ENCODE measurements around the gene KIAA0513. TPM values are rescaled to one million over a fixed set of nuclear protein-coding genes. Genes with fewer than 3 reads are reported as not detected.

The KIAA0513 gene
- total and polyA plus RNA-seq, 2 of the 13 experiments (the other 11 are each of a cell fraction or from before 2014, with no cell fraction given): 1.8 TPM

DNA sequence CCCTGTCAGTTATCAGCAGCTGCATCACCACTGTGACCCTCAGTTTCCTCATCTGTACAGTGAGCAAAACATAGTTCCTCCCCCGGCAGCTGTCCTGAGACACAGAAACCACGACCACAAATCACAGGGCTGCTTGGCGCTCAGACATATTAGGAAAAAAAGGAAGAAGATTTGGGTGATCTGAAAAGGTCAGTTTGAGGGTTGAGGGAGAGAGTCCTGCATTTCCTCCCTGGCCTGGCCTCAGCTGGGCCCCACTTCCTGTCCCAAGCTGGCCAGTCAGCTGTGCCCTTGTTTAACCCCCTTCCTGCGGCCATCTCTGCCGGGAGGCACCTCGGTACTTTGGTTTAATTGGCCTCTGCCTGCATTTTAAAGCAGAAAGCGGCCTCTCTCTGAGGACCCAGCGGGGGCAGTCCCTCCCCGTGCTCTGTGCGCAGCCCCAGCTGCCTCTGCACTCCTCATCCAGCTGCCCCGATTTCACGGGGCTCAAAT, 108.7 kb downstream of the KIAA0513 start (continued):
- TF ChIP-seq NFE2 (CRISPR knock-in tag; IDR thresholded peaks at IDR 0.05): 0 out of 2 replicates have a peak, but pooled peaks have one; percentile 3
- 0 out of 2 replicates have a peak, but pooled peaks have one; percentile 39 for TF ChIP-seq ZNF225 (CRISPR knock-in tag; IDR thresholded peaks at IDR 0.05)
- peak; percentile 69; the same call in 1 of the 2 replicates for TF ChIP-seq ZNF619 (CRISPR knock-in tag; IDR thresholded peaks at IDR 0.05)
- peak; percentile 51 for TF ChIP-seq GABPA (IDR thresholded peaks at IDR 0.05; ENCODE audit: low read depth, low read length)
- TF ChIP-seq GABPA (CRISPR knock-in tag; IDR thresholded peaks at IDR 0.05; ENCODE audit: low read depth): peak; percentile 84
- TF ChIP-seq, protein P1, sequence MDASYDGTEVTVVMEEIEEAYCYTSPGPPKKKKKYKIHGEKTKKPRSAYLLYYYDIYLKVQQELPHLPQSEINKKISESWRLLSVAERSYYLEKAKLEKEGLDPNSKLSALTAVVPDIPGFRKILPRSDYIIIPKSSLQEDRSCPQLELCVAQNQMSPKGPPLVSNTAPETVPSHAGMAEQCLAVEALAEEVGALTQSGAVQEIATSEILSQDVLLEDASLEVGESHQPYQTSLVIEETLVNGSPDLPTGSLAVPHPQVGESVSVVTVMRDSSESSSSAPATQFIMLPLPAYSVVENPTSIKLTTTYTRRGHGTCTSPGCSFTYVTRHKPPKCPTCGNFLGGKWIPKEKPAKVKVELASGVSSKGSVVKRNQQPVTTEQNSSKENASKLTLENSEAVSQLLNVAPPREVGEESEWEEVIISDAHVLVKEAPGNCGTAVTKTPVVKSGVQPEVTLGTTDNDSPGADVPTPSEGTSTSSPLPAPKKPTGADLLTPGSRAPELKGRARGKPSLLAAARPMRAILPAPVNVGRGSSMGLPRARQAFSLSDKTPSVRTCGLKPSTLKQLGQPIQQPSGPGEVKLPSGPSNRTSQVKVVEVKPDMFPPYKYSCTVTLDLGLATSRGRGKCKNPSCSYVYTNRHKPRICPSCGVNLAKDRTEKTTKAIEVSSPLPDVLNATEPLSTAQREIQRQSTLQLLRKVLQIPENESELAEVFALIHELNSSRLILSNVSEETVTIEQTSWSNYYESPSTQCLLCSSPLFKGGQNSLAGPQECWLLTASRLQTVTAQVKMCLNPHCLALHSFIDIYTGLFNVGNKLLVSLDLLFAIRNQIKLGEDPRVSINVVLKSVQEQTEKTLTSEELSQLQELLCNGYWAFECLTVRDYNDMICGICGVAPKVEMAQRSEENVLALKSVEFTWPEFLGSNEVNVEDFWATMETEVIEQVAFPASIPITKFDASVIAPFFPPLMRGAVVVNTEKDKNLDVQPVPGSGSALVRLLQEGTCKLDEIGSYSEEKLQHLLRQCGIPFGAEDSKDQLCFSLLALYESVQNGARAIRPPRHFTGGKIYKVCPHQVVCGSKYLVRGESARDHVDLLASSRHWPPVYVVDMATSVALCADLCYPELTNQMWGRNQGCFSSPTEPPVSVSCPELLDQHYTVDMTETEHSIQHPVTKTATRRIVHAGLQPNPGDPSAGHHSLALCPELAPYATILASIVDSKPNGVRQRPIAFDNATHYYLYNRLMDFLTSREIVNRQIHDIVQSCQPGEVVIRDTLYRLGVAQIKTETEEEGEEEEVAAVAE (CRISPR knock-in tag; IDR thresholded peaks at IDR 0.05; ENCODE audit: borderline replicate concordance): peak; percentile 96
- TF ChIP-seq ZNF235 (CRISPR knock-in tag; IDR thresholded peaks at IDR 0.05; ENCODE audit: borderline replicate concordance): peak; percentile 83; the same call in 1 of the 2 replicates
- peak; percentile 1 for TF ChIP-seq CBX1 (IDR thresholded peaks at IDR 0.05; ENCODE audit: low read depth)
- TF ChIP-seq ZFYVE20 (CRISPR knock-in tag; IDR thresholded peaks at IDR 0.05; ENCODE audit: borderline replicate concordance, low read depth): 0 out of 2 replicates have a peak, but pooled peaks have one; percentile 57
- TF ChIP-seq RBFOX2 (IDR thresholded peaks at IDR 0.05; ENCODE audit: low read depth, low read length): peak; percentile 56
- peak; percentile 67; the same call in 1 of the 2 replicates for TF ChIP-seq ZNF567 (CRISPR knock-in tag; IDR thresholded peaks at IDR 0.05; ENCODE audit: borderline replicate concordance)
- TF ChIP-seq ZNF17 (CRISPR knock-in tag; IDR thresholded peaks at IDR 0.05): no peak
- TF ChIP-seq, protein P2, sequence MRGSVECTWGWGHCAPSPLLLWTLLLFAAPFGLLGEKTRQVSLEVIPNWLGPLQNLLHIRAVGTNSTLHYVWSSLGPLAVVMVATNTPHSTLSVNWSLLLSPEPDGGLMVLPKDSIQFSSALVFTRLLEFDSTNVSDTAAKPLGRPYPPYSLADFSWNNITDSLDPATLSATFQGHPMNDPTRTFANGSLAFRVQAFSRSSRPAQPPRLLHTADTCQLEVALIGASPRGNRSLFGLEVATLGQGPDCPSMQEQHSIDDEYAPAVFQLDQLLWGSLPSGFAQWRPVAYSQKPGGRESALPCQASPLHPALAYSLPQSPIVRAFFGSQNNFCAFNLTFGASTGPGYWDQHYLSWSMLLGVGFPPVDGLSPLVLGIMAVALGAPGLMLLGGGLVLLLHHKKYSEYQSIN (CRISPR knock-in tag; IDR thresholded peaks at IDR 0.05; ENCODE audit: borderline replicate concordance): 0 out of 2 replicates have a peak, but pooled peaks have one; percentile 82
- 0 out of 2 replicates have a peak, but pooled peaks have one; percentile 14 for TF ChIP-seq AHR (CRISPR knock-in tag; IDR thresholded peaks at IDR 0.05)
- peak; percentile 8; the same call in 1 of the 2 replicates for TF ChIP-seq GZF1 (CRISPR knock-in tag; IDR thresholded peaks at IDR 0.05)
- TF ChIP-seq GABPB1 (CRISPR knock-in tag; IDR thresholded peaks at IDR 0.05): peak; percentile 68
- peak; percentile 49; the same call in 1 of the 2 replicates for TF ChIP-seq RXRA (CRISPR knock-in tag; IDR thresholded peaks at IDR 0.05)
- TF ChIP-seq ZNF451 (CRISPR knock-in tag; IDR thresholded peaks at IDR 0.05): 0 out of 2 replicates have a peak, but pooled peaks have one; percentile 11
- TF ChIP-seq, protein P3, sequence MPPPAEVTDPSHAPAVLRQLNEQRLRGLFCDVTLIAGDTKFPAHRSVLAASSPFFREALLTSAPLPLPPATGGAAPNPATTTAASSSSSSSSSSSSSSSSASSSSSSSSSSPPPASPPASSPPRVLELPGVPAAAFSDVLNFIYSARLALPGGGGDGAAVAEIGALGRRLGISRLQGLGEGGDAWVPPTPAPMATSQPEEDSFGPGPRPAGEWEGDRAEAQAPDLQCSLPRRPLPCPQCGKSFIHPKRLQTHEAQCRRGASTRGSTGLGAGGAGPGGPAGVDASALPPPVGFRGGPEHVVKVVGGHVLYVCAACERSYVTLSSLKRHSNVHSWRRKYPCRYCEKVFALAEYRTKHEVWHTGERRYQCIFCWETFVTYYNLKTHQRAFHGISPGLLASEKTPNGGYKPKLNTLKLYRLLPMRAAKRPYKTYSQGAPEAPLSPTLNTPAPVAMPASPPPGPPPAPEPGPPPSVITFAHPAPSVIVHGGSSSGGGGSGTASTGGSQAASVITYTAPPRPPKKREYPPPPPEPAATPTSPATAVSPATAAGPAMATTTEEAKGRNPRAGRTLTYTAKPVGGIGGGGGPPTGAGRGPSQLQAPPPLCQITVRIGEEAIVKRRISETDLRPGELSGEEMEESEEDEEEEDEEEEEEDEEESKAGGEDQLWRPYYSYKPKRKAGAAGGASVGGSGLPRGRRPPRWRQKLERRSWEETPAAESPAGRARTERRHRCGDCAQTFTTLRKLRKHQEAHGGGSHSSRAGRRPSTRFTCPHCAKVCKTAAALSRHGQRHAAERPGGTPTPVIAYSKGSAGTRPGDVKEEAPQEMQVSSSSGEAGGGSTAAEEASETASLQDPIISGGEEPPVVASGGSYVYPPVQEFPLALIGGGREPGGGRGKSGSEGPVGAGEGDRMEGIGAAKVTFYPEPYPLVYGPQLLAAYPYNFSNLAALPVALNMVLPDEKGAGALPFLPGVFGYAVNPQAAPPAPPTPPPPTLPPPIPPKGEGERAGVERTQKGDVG (CRISPR knock-in tag; IDR thresholded peaks at IDR 0.05; ENCODE audit: borderline replicate concordance): peak; percentile 84
- no peak for TF ChIP-seq JDP2 (CRISPR knock-in tag; IDR thresholded peaks at IDR 0.05; ENCODE audit: borderline replicate concordance)
- peak; percentile 32 for TF ChIP-seq HNRNPLL (IDR thresholded peaks at IDR 0.05; ENCODE audit: low read depth, low read length, poor library complexity, severe bottlenecking)
- TF ChIP-seq ZNF121 (CRISPR knock-in tag; IDR thresholded peaks at IDR 0.05): peak; percentile 8; the same call in 1 of the 2 replicates

All from HepG2 (cell line).